Thyroid gland (tissue), 4 donors: ENCODE results near the gene CD180. TPM values are rescaled to one million over a fixed set of nuclear protein-coding genes. Genes with fewer than 3 reads are reported as not detected.

ENCODE experiments used
- DNase-seq, 2 donors: peaks; one replicate each; pipeline ENCODE4 v3.0.0-alpha.2; 2019
- H3K27ac ChIP-seq, 3 donors: fragments of 200-600 bp; sonication (generic); 1 replicate in 2 of 3; 2 replicates in 1 of 3; pipeline ENCODE4 v1.5.1; 2016 to 2019; ENCODE audit warnings: mild to moderate bottlenecking in 1 of 3, moderate library complexity in 1 of 3
- H3K27me3 ChIP-seq: fragments of 200-600 bp; sonication (generic); one replicate; pipeline ENCODE4 v1.5.1; 2019
- H3K36me3 ChIP-seq, 2 donors: fragments of 200-600 bp; sonication (generic); one replicate each; pipeline ENCODE4 v1.5.1; 2016 to 2019
- H3K4me1 ChIP-seq, 2 donors: fragments of 200-600 bp; sonication (generic); one replicate each; pipeline ENCODE4 v1.5.1; 2017 to 2019
- H3K4me3 ChIP-seq, 3 donors: fragments of 200-600 bp; sonication (generic); replicated peaks in 1 of 3; 1 replicate in 2 of 3; 2 replicates in 1 of 3; pipeline ENCODE4 v1.5.1; 2016; ENCODE audit warnings: mild to moderate bottlenecking in 1 of 3
- H3K9me3 ChIP-seq: fragments of 200-600 bp; sonication (generic); one replicate; pipeline ENCODE4 v1.5.1; 2017
- CTCF ChIP-seq, 6 experiments: fragments of 200-600 bp in 3 of 6; fragments of 450-650 bp in 3 of 6; sonication (generic) in 3 of 6; IDR thresholded peaks; one replicate each; pipeline ENCODE4 v1.5.1; 2016 to 2019; ENCODE audit warnings: antibody characterized with exemption in 6 of 6, mild to moderate bottlenecking in 2 of 6, inconsistent platforms in 1 of 6, moderate library complexity in 1 of 6
- POLR2A ChIP-seq, 2 donors: fragments of 450-650 bp; IDR thresholded peaks; one replicate each; pipeline ENCODE4 v1.6.1; 2017; ENCODE audit warnings: antibody characterized with exemption in 2 of 2, mild to moderate bottlenecking in 2 of 2, moderate library complexity in 1 of 2
- WGBS, 2 donors: methylation state at CpG; one replicate each; pipeline ENCODE4 v1.1.5; 2017; 5-methylcytosine and 5-hydroxymethylcytosine counted together
- intact Hi-C: fragments of 100-400 bp; cut with DNase I; formaldehyde crosslinking; loops from one replicate; pipeline ENCODE4 v1.15.1; 2023
- total RNA-seq, 4 donors: library from RNA; depleted of rRNA; stranded (reverse); fragments of >200 nt; gene quantifications; one replicate each; pipeline ENCODE4 v1.2.3, GENCODE V29; 2016

CD180 gene
- total RNA-seq, 4 donors from 2014 or later = 0.20 to 1.1 (median 0.61) TPM

GRCh38 chr5:67143549-67143948 lies 53.0 kb downstream of the CD180 start:
- H3K27ac ChIP-seq = no peak overlapping the region
- DNase-seq = no peak
- H3K36me3 ChIP-seq = peaks cover 13 to 31% of the 10 kb centered on the region in 2 donors
- 93 to 100% methylated on average over 2 of the region's 2 CpGs for whole genome bisulfite sequencing, 2 donors
- H3K27me3 ChIP-seq = no peaks in the 10 kb centered on the region
- no peaks in the 10 kb centered on the region for H3K9me3 ChIP-seq
- no peak overlapping the region for H3K4me3 ChIP-seq
- intact Hi-C loops = loop anchor here (10.0 kb wide), 1 partner anchor 149 kb away; no protein-coding TSS in a partner anchor
- H3K4me1 ChIP-seq = no peaks in the 10 kb centered on the region
- TF ChIP-seq CTCF (IDR thresholded peaks at IDR 0.05) = no peak
- TF ChIP-seq POLR2A (IDR thresholded peaks at IDR 0.05) = no peak

DNA sequence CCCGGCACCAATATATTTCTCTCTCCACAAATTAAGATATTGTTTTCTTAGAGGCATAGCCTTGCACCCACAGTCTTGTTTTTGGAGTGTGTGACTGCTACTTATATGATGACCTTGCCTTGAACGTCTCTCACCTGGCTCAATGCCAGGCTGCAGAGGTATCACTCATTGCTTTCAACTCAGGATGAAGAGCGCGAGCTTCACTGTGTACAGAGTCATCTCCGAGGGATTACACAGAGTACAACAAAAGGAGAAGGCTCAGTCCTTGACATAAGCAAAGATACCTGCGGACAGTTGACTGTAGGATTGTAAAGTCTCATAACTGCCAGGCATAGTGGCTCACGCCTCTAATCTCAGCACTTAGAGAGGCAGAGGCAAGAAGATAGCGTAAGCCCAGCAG lies 53.8 kb downstream of the CD180 start:
- WGBS, 2 donors = 88 to 90% methylated on average over 8 of the region's 8 CpGs
- Histone ChIP-seq H3K4me3 (no peak overlapping the region), H3K9me3 (no peaks in the 10 kb centered on the region), H3K36me3 (peaks cover 16 to 31% of the 10 kb centered on the region in 2 donors), H3K4me1 (no peaks in the 10 kb centered on the region), H3K27ac (no peak overlapping the region), H3K27me3 (no peaks in the 10 kb centered on the region)
- no peak for DNase-seq
- TF ChIP-seq CTCF (IDR thresholded peaks at IDR 0.05) (no peak), POLR2A (IDR thresholded peaks at IDR 0.05) (no peak)
- intact Hi-C loops = loop anchor here (10.0 kb wide), 1 partner anchor 148 kb away; no protein-coding TSS in a partner anchor

- TF ChIP-seq POLR2A (IDR thresholded peaks at IDR 0.05) = no peak
- no peak for TF ChIP-seq CTCF (IDR thresholded peaks at IDR 0.05)
- Histone ChIP-seq H3K9me3 (no peaks in the 10 kb centered on the region), H3K27ac (no peak overlapping the region), H3K4me3 (no peak overlapping the region), H3K27me3 (no peaks in the 10 kb centered on the region), H3K36me3 (peaks cover 19 to 31% of the 10 kb centered on the region in 2 donors), H3K4me1 (no peaks in the 10 kb centered on the region)
- DNase-seq = no peak
- intact Hi-C loops = loop anchor here (10.0 kb wide), 1 partner anchor 147 kb away; no protein-coding TSS in a partner anchor
Observed at GRCh38 chr5:67141644-67142043, 55.0 kb downstream of the CD180 start.

DNA sequence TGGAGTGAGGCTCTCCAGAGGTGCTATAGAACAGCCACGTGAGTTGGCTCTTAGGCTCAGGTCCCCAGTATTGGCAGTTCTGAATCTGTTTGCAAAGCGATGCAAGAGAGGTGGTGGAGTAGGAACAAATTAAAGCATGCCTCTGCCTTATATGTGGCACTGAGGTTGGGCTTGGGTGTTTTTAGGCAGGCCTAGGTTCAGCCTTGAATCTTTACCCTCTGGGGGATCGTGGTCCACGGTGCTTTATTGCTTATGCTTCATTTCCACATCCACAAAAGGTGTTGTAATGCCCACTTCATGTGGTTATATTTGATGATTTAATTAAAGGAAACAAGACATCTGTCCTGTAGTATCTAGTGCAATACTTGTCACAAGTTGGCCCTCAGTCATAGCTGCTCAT lies 56.2 kb downstream of the CD180 start:
- H3K9me3 ChIP-seq = no peaks in the 10 kb centered on the region
- no peak for DNase-seq
- H3K4me1 ChIP-seq = no peaks in the 10 kb centered on the region
- H3K27ac ChIP-seq = no peak overlapping the region
- WGBS, 2 donors = 94 to 95% methylated on average over 4 of the region's 4 CpGs
- peaks cover 19 to 24% of the 10 kb centered on the region in 2 donors for H3K36me3 ChIP-seq
- TF ChIP-seq CTCF (IDR thresholded peaks at IDR 0.05) (no peak), POLR2A (IDR thresholded peaks at IDR 0.05) (no peak)
- intact Hi-C loops = loop anchor here (10.0 kb wide), 1 partner anchor 146 kb away; no protein-coding TSS in a partner anchor
- no peak overlapping the region for H3K4me3 ChIP-seq
- H3K27me3 ChIP-seq = no peaks in the 10 kb centered on the region

DNA sequence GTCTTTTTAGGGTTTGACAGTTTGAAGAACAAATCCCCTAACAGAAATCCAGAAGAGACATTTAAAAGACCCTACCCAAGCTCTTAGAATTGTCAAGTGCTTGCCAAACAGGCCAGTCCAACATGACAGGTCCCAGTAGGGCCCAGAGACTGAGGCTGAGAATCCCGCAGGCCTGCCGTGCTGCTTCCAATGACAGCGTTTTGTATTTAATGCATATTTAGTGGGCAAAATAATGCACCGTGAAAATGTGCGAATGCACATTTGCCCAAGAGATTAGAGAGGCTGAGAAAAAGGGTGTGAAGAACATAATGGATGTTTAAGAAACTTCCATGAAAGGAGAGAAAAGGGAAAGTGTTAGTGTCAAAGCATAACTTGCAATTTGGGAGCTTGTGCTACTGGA lies 57.6 kb downstream of the CD180 start:
- Histone ChIP-seq H3K27me3 (no peaks in the 10 kb centered on the region), H3K4me3 (no peak overlapping the region), H3K36me3 (peaks cover 18 to 19% of the 10 kb centered on the region in 2 donors), H3K9me3 (no peaks in the 10 kb centered on the region), H3K27ac (no peak overlapping the region), H3K4me1 (peaks cover 0 to 3% of the 10 kb centered on the region in 2 donors)
- intact Hi-C loops = no loop called here
- WGBS, 2 donors = 95% methylated on average over 5 of the region's 5 CpGs
- TF ChIP-seq POLR2A (IDR thresholded peaks at IDR 0.05) = no peak
- TF ChIP-seq CTCF (IDR thresholded peaks at IDR 0.05) = no peak
- DNase-seq = no peak
